ENCODE results near the gene FES.
A peak's percentile ranks its signal among the peaks of the same experiment; 100 is the strongest.

- TF ChIP-seq CTCF (IDR thresholded peaks at IDR 0.05) (no peak), POLR2AphosphoS5 (IDR thresholded peaks at IDR 0.05) (peak in 1 of 2 donors; percentile 15), POLR2A (IDR thresholded peaks at IDR 0.05) (no peak)
Observed at GRCh38 chr15:90836296-90836871, 47.9 kb upstream of the FES start.
